ENCODE data around the gene RARA. TPM values are rescaled to one million over a fixed set of nuclear protein-coding genes. Genes with fewer than 3 reads are reported as not detected.

The RARA gene
- total RNA-seq, 1 donor from 2014 or later = 38.8 TPM

GRCh38 chr17:40312131-40312731 lies 3.3 kb downstream of the RARA start:
- Histone ChIP-seq H2AFZ (ENCODE audit: low read depth, low read length) (no peak overlapping the region), H3K4me2 (ENCODE audit: low read length) (peak overlapping the region; percentile 47), H3K4me1 (ENCODE audit: insufficient read depth, low read length) (peaks cover 75% of the 10 kb centered on the region), H3K9me3 (ENCODE audit: insufficient read depth, low read depth, low read length) (no peaks in the 10 kb centered on the region), H4K20me1 (ENCODE audit: insufficient read depth, low read length) (no peaks in the 10 kb centered on the region), H3K36me3 (ENCODE audit: insufficient read depth, low read length) (no peaks in the 10 kb centered on the region), H3K27me3 (ENCODE audit: insufficient read depth, low read length) (no peaks in the 10 kb centered on the region), H3K27ac (ENCODE audit: low read depth, low read length) (no peak overlapping the region), H3K4me3 (ENCODE audit: insufficient read depth, low read depth, low read length) (no peak overlapping the region), H3K79me2 (ENCODE audit: insufficient read depth, low read length) (no peaks in the 10 kb centered on the region), H3K9ac (ENCODE audit: low read length) (no peak overlapping the region)
- FAIRE-seq = no peak
- Mint-ChIP-seq H3K4me1 (ENCODE audit: low read depth, unreplicated experiment) (peaks cover 47% of the 10 kb centered on the region), H3K4me3 (ENCODE audit: unreplicated experiment) (peak overlapping the region; percentile 72), H3K27me3 (ENCODE audit: low read depth, unreplicated experiment) (no peaks in the 10 kb centered on the region), H3K9me3 (ENCODE audit: unreplicated experiment) (no peaks in the 10 kb centered on the region), H3K27ac (ENCODE audit: unreplicated experiment) (no peak overlapping the region), H3K36me3 (ENCODE audit: low read depth, unreplicated experiment) (peaks cover 2% of the 10 kb centered on the region)
- DNase-seq (ENCODE audit: low read depth) = no peak
- TF ChIP-seq CTCF (IDR thresholded peaks at IDR 0.05; ENCODE audit: insufficient read depth, low read depth, low read length) (no peak), EZH2 (IDR thresholded peaks at IDR 0.05; ENCODE audit: insufficient read depth, low read length) (no peak)

DNA sequence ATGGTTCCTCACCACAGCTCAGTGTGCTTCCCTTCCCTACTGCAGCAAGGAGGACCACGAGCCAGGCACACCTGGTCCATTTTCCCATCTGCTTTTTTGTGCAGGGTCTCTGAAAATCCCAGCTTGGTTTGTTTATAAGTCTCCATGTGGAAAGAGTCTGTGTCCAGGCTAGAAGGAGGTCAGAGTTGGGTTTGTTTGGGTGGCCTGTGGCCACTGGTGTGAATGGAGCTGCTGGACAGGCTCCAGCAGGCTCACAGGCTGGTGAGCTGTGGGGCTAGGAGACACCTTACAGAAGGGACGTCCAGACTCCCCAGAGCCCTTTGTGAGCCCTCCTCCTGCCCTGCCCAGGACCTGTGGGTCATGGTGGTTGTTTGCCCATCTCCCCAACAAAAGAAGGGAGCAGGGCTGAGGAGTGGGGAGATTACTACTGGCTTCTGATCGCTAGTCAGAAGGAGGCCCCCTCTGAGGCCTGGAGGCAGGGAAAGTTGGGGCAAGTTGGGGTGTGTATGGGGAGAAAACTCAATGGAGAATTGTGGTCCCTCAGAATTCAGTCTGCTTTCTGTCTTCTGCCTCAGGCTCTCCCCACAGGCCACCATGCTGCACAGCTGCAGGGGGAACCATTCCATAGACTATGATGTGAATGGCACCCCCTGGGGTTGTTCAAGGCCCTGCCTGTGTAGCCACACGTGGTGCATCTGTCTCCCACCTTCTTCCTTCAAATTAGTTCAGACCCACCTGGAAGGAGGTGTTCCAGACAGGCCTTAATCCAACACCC lies 4.1 kb downstream of the RARA start:
- Histone ChIP-seq H3K9ac (ENCODE audit: low read length) (no peak overlapping the region), H3K36me3 (ENCODE audit: insufficient read depth, low read length) (no peaks in the 10 kb centered on the region), H2AFZ (ENCODE audit: low read depth, low read length) (no peak overlapping the region), H3K27me3 (ENCODE audit: insufficient read depth, low read length) (no peaks in the 10 kb centered on the region), H4K20me1 (ENCODE audit: insufficient read depth, low read length) (no peaks in the 10 kb centered on the region), H3K9me3 (ENCODE audit: insufficient read depth, low read depth, low read length) (no peaks in the 10 kb centered on the region), H3K4me2 (ENCODE audit: low read length) (peak overlapping the region; percentile 47), H3K4me1 (ENCODE audit: insufficient read depth, low read length) (peaks cover 74% of the 10 kb centered on the region), H3K79me2 (ENCODE audit: insufficient read depth, low read length) (no peaks in the 10 kb centered on the region), H3K4me3 (ENCODE audit: insufficient read depth, low read depth, low read length) (no peak overlapping the region), H3K27ac (ENCODE audit: low read depth, low read length) (no peak overlapping the region)
- Mint-ChIP-seq H3K36me3 (ENCODE audit: low read depth, unreplicated experiment) (peaks cover 2% of the 10 kb centered on the region), H3K9me3 (ENCODE audit: unreplicated experiment) (no peaks in the 10 kb centered on the region), H3K27me3 (ENCODE audit: low read depth, unreplicated experiment) (no peaks in the 10 kb centered on the region), H3K4me3 (ENCODE audit: unreplicated experiment) (peak overlapping the region; percentile 43), H3K27ac (ENCODE audit: unreplicated experiment) (peak overlapping the region; percentile 75), H3K4me1 (ENCODE audit: low read depth, unreplicated experiment) (peaks cover 49% of the 10 kb centered on the region)
- DNase-seq (ENCODE audit: low read depth) = no peak
- TF ChIP-seq EZH2 (IDR thresholded peaks at IDR 0.05; ENCODE audit: insufficient read depth, low read length) = no peak
- no peak for TF ChIP-seq CTCF (IDR thresholded peaks at IDR 0.05; ENCODE audit: insufficient read depth, low read depth, low read length)
- FAIRE-seq = no peak
